ENCODE results near the gene DOK3.

Gene DOK3

DNA sequence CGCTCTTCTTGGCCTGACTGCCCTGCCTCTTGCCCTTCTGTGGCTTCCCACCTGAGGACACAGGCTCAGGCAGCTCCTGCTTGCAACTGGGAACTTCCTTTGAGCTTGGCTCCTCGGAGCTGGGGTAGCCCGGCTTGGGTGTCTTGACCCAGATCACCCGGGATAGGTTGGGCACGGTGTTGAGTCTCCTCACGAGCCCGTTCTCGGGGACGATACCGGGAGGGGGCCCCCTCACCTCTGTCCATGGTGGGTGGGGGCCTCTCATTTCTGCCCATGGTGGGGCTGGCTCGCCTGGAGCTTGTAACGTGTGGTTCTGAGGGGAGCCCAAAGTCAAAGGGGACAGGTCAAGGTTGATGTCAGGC, 14.9 kb upstream of the DOK3 start:
- WGBS, 2 experiments (ENCODE audit: insufficient coverage in 2 of 2), result 95% methylated on average over 7 to 9 of the region's 12 CpGs
- Histone ChIP-seq H3K9me3 (ENCODE audit: control insufficient read depth, low read length) (no peaks in the 10 kb centered on the region), H3K4me1 (ENCODE audit: control insufficient read depth, insufficient read depth, low read length, poor library complexity, severe bottlenecking) (no peaks in the 10 kb centered on the region), H3K36me3 (ENCODE audit: control insufficient read depth, insufficient read depth, low read length) (peaks cover 92% of the 10 kb centered on the region), H3K4me3 (ENCODE audit: extremely low read depth, insufficient read depth, low read length, poor library complexity, severe bottlenecking) (no peak overlapping the region), H3K27ac (ENCODE audit: low read depth, low read length, severe bottlenecking) (no peak overlapping the region)

DNA sequence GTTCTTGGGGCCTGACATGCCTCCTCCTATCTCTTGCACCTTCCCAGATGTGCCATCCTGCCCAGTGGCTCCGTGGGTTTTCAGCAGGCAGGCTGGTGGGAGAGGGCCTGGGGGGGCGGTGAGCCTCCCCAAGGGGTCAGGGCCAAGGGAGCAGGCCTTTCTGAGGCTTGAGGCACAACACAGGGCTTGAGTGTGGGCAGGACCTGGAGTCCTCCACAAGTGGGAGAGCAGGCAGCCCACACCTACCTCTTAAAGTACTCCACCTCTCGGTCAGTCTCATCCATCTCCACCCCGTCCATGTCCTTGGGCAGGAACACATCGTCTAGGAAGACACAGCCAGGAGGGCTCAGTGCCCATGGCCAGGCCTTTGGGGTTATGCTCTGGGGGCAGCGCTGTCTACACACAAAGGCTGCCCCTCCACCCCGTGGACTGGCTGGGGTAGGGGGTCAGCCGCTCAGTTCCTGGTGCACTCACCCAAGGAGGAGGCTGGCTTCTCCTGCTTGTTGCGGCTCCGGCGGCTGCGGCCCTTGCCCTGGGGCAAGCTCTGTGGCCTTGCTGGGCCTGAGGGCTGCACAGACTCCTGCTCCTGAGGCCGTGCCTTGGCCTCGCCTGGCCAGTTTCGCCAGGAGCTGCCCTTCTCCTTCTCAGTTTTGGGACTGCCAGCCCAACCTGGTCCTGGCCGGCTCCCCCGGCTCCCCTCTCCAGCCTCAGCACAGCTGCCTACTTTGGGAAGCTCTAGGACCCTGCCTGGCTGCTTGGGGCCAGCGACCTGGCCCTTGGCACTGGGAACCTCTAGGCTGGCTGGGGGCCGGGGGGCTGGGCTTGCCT, 14.3 kb upstream of the DOK3 start:
- H3K36me3 ChIP-seq (ENCODE audit: control insufficient read depth, insufficient read depth, low read length), result peaks cover 94% of the 10 kb centered on the region
- WGBS, 2 experiments (ENCODE audit: insufficient coverage in 2 of 2), result 95% methylated on average over 16 to 17 of the region's 19 CpGs

DNA sequence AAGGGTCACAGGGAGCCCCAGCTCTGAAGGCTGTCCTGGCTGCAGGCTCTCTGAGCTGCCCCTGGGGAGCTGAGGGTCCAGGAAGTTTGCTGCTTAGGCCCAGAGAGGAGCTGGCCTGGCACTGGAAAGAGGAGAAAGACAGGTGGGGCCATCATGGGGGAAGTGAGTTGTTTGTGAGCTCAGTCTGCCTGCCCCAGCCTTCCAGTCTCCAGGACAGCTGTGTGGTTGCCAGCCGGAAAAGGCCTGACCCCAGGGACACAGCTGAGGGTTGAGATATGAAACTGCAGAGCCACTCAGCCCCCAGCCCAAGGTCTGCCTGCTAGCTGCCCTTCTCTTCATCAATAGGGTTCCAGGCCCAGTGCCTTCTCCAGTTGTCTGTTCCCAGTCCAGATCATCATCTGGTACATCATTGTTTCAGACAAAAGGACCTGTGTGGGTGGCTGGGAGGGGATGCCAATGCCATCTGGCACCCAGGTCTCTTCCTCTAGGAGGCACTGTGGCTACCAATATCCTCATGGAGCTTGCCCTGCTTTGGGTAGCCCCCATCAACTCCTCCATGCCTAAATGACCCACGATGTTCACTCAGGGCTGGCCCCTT, 11.4 kb upstream of the DOK3 start:
- whole genome bisulfite sequencing, 2 experiments (ENCODE audit: insufficient coverage in 2 of 2), result 86 to 95% methylated on average over 2 of the region's 2 CpGs
- peaks cover 67% of the 10 kb centered on the region for H3K36me3 ChIP-seq (ENCODE audit: control insufficient read depth, insufficient read depth, low read length)
- no peak overlapping the region for H3K4me3 ChIP-seq (ENCODE audit: extremely low read depth, insufficient read depth, low read length, poor library complexity, severe bottlenecking)
- peaks cover 5% of the 10 kb centered on the region for H3K4me1 ChIP-seq (ENCODE audit: control insufficient read depth, insufficient read depth, low read length, poor library complexity, severe bottlenecking)
- no peaks in the 10 kb centered on the region for H3K9me3 ChIP-seq (ENCODE audit: control insufficient read depth, low read length)
- H3K27ac ChIP-seq (ENCODE audit: low read depth, low read length, severe bottlenecking), result no peak overlapping the region

More for the DNA sequence above, 14.3 kb upstream of the DOK3 start:
- H3K9me3 ChIP-seq (ENCODE audit: control insufficient read depth, low read length), result no peaks in the 10 kb centered on the region
- H3K27ac ChIP-seq (ENCODE audit: low read depth, low read length, severe bottlenecking), result no peak overlapping the region
- H3K4me3 ChIP-seq (ENCODE audit: extremely low read depth, insufficient read depth, low read length, poor library complexity, severe bottlenecking), result no peak overlapping the region
- H3K4me1 ChIP-seq (ENCODE audit: control insufficient read depth, insufficient read depth, low read length, poor library complexity, severe bottlenecking), result peaks cover 5% of the 10 kb centered on the region

GRCh38 chr5:177520271-177520670, 10.6 kb upstream of the DOK3 start:
- 92 to 100% methylated on average over 3 of the region's 3 CpGs for WGBS, 2 experiments (ENCODE audit: insufficient coverage in 2 of 2)
- no peaks in the 10 kb centered on the region for H3K9me3 ChIP-seq (ENCODE audit: control insufficient read depth, low read length)
- H3K4me3 ChIP-seq (ENCODE audit: extremely low read depth, insufficient read depth, low read length, poor library complexity, severe bottlenecking), result no peak overlapping the region
- peaks cover 66% of the 10 kb centered on the region for H3K36me3 ChIP-seq (ENCODE audit: control insufficient read depth, insufficient read depth, low read length)
- peaks cover 5% of the 10 kb centered on the region for H3K4me1 ChIP-seq (ENCODE audit: control insufficient read depth, insufficient read depth, low read length, poor library complexity, severe bottlenecking)
- no peak overlapping the region for H3K27ac ChIP-seq (ENCODE audit: low read depth, low read length, severe bottlenecking)

GRCh38 chr5:177519463-177520235, 10.0 kb upstream of the DOK3 start:
- H3K4me3 ChIP-seq (ENCODE audit: extremely low read depth, insufficient read depth, low read length, poor library complexity, severe bottlenecking), result no peak overlapping the region
- H3K4me1 ChIP-seq (ENCODE audit: control insufficient read depth, insufficient read depth, low read length, poor library complexity, severe bottlenecking), result peaks cover 5% of the 10 kb centered on the region
- peaks cover 66% of the 10 kb centered on the region for H3K36me3 ChIP-seq (ENCODE audit: control insufficient read depth, insufficient read depth, low read length)
- no peak overlapping the region for H3K27ac ChIP-seq (ENCODE audit: low read depth, low read length, severe bottlenecking)
- WGBS, 2 experiments (ENCODE audit: insufficient coverage in 2 of 2), result 75 to 89% methylated on average over 10 to 12 of the region's 13 CpGs
- H3K9me3 ChIP-seq (ENCODE audit: control insufficient read depth, low read length), result no peaks in the 10 kb centered on the region

GRCh38 chr5:177516601-177517568, 7.3 kb upstream of the DOK3 start, which contains the start of gene DDX41:
Gene DDX41 (minus strand): TSS chr5:177516961. CDS start chr5:177516945, 16 bp downstream.
- Histone ChIP-seq H3K4me1 (ENCODE audit: control insufficient read depth, insufficient read depth, low read length, poor library complexity, severe bottlenecking) (peaks cover 5% of the 10 kb centered on the region), H3K36me3 (ENCODE audit: control insufficient read depth, insufficient read depth, low read length) (peaks cover 71% of the 10 kb centered on the region)
- WGBS, 2 experiments (ENCODE audit: insufficient coverage in 2 of 2), result 1% methylated on average over 90 to 96 of the region's 96 CpGs

DNA sequence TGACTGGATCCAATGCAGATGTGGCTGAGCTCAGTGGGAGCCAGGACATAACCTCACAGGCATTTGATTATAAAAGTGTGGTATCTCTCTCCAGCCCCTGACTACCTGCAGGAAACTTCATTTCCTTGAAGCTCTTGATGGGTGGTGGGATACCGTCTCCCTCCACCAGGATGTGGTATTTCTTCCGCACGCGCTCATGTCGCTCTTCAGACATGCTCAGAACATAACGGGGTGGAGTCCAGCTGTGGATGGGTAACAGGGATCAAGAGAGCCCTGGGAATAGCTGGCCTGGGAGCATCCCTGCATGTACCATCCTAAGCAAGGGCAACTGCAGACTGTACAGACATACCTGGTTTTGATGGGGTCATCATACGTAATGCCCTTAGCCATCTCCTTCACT, 6.0 kb upstream of the DOK3 start:
- Histone ChIP-seq H3K27ac (ENCODE audit: low read depth, low read length, severe bottlenecking) (no peak overlapping the region), H3K36me3 (ENCODE audit: control insufficient read depth, insufficient read depth, low read length) (peaks cover 71% of the 10 kb centered on the region), H3K4me3 (ENCODE audit: extremely low read depth, insufficient read depth, low read length, poor library complexity, severe bottlenecking) (peak overlapping the region; percentile 83), H3K9me3 (ENCODE audit: control insufficient read depth, low read length) (no peaks in the 10 kb centered on the region), H3K4me1 (ENCODE audit: control insufficient read depth, insufficient read depth, low read length, poor library complexity, severe bottlenecking) (peaks cover 5% of the 10 kb centered on the region)
- 86 to 100% methylated on average over 3 to 7 of the region's 7 CpGs for WGBS, 2 experiments (ENCODE audit: insufficient coverage in 2 of 2)

More at GRCh38 chr5:177516601-177517568, 7.3 kb upstream of the DOK3 start, which contains the start of gene DDX41:
- no peaks in the 10 kb centered on the region for H3K9me3 ChIP-seq (ENCODE audit: control insufficient read depth, low read length)
- peak within 1 kb of the TSS; percentile 83 for H3K4me3 ChIP-seq (ENCODE audit: extremely low read depth, insufficient read depth, low read length, poor library complexity, severe bottlenecking)
- peak within 1 kb of the TSS; percentile 79 for H3K27ac ChIP-seq (ENCODE audit: low read depth, low read length, severe bottlenecking)

GRCh38 chr5:177514541-177514940, 4.9 kb upstream of the DOK3 start:
- Histone ChIP-seq H3K4me3 (ENCODE audit: extremely low read depth, insufficient read depth, low read length, poor library complexity, severe bottlenecking) (no peak overlapping the region), H3K27ac (ENCODE audit: low read depth, low read length, severe bottlenecking) (no peak overlapping the region), H3K9me3 (ENCODE audit: control insufficient read depth, low read length) (no peaks in the 10 kb centered on the region), H3K36me3 (ENCODE audit: control insufficient read depth, insufficient read depth, low read length) (peaks cover 62% of the 10 kb centered on the region), H3K4me1 (ENCODE audit: control insufficient read depth, insufficient read depth, low read length, poor library complexity, severe bottlenecking) (peaks cover 13% of the 10 kb centered on the region)
- 92 to 99% methylated on average over 10 to 11 of the region's 11 CpGs for WGBS, 2 experiments (ENCODE audit: insufficient coverage in 2 of 2)

DNA sequence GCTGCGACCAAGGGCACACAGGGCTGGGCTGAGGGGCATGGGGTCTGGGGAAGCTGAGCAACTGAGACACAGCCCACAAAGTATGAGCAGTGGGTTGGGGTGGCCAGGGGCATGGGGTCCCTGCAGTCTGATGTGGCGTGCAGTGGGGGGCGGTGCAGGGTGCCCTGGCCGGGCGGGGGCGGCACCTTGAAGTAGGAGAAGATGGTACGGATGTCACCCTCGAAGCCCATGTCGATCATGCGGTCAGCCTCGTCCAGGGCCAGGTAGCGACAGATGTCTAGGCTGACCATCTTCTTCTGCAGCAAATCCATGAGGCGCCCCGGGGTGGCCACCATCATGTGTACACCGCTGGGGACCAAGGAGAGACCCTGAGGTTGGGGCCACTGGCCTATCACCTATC, 3.9 kb upstream of the DOK3 start:
- H3K9me3 ChIP-seq (ENCODE audit: control insufficient read depth, low read length), result no peaks in the 10 kb centered on the region
- WGBS, 2 experiments (ENCODE audit: insufficient coverage in 2 of 2), result 97 to 98% methylated on average over 15 of the region's 15 CpGs
- H3K4me1 ChIP-seq (ENCODE audit: control insufficient read depth, insufficient read depth, low read length, poor library complexity, severe bottlenecking), result peaks cover 11% of the 10 kb centered on the region
- peaks cover 60% of the 10 kb centered on the region for H3K36me3 ChIP-seq (ENCODE audit: control insufficient read depth, insufficient read depth, low read length)
- no peak overlapping the region for H3K27ac ChIP-seq (ENCODE audit: low read depth, low read length, severe bottlenecking)
- no peak overlapping the region for H3K4me3 ChIP-seq (ENCODE audit: extremely low read depth, insufficient read depth, low read length, poor library complexity, severe bottlenecking)
